HG02763 (cell line): ENCODE measurements around the gene HIPK2.

Experiments used
- ATAC-seq: cut with Tn5 transposase; IDR thresholded peaks from one replicate; pipeline ENCODE4 v1.9.1; 2021; ENCODE audit warnings: mild to moderate bottlenecking, moderate library complexity; ENCODE audit not compliant: unreplicated experiment

HIPK2 gene

GRCh38 chr7:139783647-139784385 lies 6.0 kb upstream of the HIPK2 start:
- ATAC-seq, result no peak

- no peak for ATAC-seq
Measured at GRCh38 chr7:139782932-139783331, 5.1 kb upstream of the HIPK2 start.

- peak; percentile 4 for ATAC-seq
Measured at GRCh38 chr7:139777133-139777891, 486 bp downstream of the HIPK2 start.

GRCh38 chr7:139776486-139777132 lies 1.2 kb downstream of the HIPK2 start:
- ATAC-seq, result no peak

- ATAC-seq, result no peak
Measured at GRCh38 chr7:139775829-139776266, 1.9 kb downstream of the HIPK2 start.

GRCh38 chr7:139774376-139774775 lies 3.4 kb downstream of the HIPK2 start:
- no peak for ATAC-seq

GRCh38 chr7:139773371-139773770 lies 4.4 kb downstream of the HIPK2 start:
- no peak for ATAC-seq

GRCh38 chr7:139772873-139773272 lies 4.9 kb downstream of the HIPK2 start:
- no peak for ATAC-seq

GRCh38 chr7:139772115-139772514 lies 5.7 kb downstream of the HIPK2 start:
- ATAC-seq, result no peak

GRCh38 chr7:139771001-139771956 lies 6.5 kb downstream of the HIPK2 start:
- no peak for ATAC-seq

- ATAC-seq, result no peak
Measured at GRCh38 chr7:139769761-139770160, 8.0 kb downstream of the HIPK2 start.

- no peak for ATAC-seq
Measured at GRCh38 chr7:139769066-139769465, 8.7 kb downstream of the HIPK2 start.

GRCh38 chr7:139768249-139768824 lies 9.5 kb downstream of the HIPK2 start:
- ATAC-seq, result no peak

- ATAC-seq, result peak; percentile 79
Measured at GRCh38 chr7:139767561-139767982, 10.2 kb downstream of the HIPK2 start.

GRCh38 chr7:139765143-139765542 lies 12.7 kb downstream of the HIPK2 start:
- no peak for ATAC-seq

GRCh38 chr7:139763330-139763729 lies 14.5 kb downstream of the HIPK2 start:
- no peak for ATAC-seq

GRCh38 chr7:139762886-139763285 lies 14.9 kb downstream of the HIPK2 start:
- no peak for ATAC-seq

- ATAC-seq, result no peak
Measured at GRCh38 chr7:139758388-139758787, 19.4 kb downstream of the HIPK2 start.

GRCh38 chr7:139757968-139758367 lies 19.8 kb downstream of the HIPK2 start:
- ATAC-seq, result no peak

GRCh38 chr7:139753693-139754111 lies 24.1 kb downstream of the HIPK2 start:
- no peak for ATAC-seq
